T1000 (cell line): Measurements from ENCODE around the gene ZSWIM4.
"Not testable (repeated sequence)": the region's sequence is repeated elsewhere in the genome, so short reads cannot be mapped to it uniquely, and the experiment has no call there.

Experiments
- DNase-seq: peaks from one replicate; lab custom pipeline; 2025; ENCODE audit warnings: mixed read lengths; lab: John Stamatoyannopoulos, UW

Gene ZSWIM4

DNA sequence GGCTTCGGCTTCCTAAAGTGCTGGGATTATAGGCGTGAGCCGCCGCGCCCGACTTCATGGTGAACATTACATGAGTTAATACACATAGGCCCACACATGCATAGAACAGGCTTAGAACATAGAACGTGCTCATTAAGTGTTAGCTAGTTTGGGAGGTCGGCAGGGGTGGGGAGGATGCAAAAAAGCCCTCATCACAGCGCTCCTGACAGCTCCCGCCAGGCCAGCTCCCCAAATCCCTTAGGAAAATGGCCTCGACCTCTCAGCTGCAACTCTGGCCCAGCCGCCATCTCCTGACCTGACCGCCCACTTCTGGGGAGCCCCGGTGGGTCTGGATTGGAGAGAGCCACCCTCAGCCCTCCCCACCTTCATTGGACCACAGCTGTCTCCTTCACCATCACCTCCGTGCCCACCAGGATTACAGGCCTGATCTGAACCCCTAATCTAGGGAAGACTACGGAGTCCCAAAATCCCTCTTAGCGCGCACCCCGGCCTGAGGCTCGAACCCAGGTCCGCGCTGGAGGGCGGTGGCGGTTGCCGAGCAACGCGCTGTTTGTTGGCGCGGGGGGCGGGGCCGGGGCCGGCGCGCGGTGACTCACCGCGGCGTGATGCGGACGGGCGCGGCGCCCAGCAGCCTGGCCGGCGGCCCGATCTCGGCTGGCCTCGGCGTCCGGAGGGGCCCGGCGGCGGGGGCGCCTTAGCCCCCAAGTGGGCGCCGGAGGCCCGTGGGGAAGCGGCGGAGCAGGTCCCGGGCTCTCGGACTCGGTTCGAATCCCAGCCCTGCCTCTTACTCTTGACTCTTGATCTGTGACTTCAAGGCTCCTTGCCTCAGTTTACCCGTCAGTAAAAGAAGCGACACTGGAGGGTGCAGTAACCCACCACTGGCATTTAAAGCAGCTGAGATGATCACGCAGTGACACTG lies 55.0 kb downstream of the ZSWIM4 start:
- DNase-seq, result peak; percentile 80

DNA sequence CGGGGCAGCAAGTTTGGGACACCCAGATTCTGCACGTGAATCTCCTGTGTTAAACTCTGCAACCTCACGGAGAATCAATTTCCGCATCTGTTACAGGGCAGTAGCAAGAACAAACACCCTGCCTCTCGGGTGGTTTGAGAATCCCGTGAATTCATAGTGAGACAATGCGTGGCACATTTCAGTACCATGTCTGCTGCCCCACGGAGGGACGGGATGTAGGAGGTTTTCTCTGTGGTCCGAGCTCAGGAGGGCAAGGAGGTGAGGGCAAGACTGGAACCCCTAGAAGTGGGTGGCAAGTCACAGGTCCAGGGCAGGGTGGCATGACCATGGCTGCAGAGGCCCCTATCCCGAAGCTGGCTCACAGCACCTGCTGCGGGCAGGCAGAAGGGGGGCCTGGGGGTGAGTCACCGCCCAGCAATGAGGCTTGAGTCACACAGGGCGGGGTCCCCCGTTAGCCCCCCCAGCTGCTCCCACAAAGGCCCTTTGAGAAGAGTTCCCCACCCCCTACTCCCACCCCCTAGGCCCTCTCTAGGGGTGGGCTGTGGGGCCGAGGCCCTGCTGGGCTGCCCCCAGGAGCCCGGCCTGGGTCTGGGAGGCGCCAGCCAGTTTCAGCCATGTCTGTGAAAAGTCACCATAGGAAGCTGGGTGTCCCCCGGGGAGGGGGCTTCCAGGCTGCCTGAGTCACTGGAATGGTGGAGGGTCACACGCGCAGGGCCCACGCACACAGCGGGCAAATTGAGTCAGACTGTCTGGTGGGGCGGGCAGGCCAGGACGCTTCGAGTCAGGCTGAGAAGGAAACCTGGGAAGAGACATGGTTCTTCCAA lies 55.9 kb downstream of the ZSWIM4 start:
- peak; percentile 85 for DNase-seq

DNA sequence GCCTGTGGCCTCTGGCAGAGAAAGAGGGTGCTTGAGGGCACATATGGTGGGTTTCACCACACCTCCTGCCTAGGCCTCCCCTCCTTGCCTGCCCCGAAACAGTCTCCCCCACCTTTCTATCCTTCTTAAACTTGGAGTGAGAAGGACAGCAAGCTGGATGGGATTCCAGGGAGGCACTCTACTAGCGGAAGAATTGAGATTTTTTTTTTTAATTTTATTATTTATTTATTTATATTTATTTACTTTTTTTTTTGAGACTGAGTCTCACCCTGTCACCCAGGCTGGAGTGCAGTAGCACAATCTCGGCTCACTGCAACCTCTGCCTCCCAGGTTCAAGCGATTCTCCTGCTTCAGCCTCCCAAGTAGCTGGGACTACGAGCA lies 56.5 kb downstream of the ZSWIM4 start:
- DNase-seq, result not testable (repeated sequence)

DNA sequence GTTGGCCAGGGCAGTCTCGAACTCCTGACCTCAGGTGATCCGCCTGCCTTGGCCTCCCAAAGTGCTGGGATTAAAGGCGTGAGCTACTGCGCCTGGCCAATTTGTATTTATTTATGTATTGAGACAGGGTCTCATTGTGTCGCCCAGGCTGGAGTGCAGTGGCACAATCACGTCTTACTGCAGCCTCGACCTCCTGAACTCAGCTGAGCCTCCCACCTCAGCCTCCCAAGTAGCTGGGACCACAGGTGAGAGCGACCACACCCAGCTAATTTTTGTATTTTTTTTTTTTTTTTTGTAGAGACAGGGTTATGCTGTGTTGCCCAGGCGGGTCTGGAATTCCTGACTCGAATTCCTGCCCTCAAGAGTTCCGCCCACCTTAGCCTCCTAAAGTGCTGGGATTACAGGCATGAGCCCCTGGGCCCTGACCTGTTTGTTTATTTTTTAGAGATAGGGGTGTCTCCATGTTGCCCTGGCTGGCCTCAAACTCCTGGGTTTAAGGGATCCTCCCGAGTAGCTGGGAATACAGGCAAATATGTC lies 57.0 kb downstream of the ZSWIM4 start:
- not testable (repeated sequence) for DNase-seq

DNA sequence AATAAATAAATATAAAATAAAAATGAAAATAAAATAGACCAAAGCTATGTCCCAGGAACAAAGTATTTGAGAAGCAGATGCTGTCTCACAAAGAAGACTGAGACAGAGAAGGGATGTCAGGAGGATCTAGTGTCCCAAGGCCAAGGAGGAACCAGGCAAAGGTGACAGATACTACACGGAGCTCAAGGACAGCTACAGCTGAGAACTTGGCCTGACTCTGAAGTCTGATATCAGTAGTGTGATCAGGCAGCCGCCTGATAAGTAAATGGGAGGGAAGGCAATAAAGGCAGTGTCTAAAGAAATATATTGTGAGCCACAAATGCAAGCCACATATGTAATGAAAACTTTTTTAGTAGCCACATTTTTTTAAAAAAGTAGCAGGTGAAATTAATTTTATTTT lies 61.3 kb downstream of the ZSWIM4 start:
- no peak for DNase-seq

DNA sequence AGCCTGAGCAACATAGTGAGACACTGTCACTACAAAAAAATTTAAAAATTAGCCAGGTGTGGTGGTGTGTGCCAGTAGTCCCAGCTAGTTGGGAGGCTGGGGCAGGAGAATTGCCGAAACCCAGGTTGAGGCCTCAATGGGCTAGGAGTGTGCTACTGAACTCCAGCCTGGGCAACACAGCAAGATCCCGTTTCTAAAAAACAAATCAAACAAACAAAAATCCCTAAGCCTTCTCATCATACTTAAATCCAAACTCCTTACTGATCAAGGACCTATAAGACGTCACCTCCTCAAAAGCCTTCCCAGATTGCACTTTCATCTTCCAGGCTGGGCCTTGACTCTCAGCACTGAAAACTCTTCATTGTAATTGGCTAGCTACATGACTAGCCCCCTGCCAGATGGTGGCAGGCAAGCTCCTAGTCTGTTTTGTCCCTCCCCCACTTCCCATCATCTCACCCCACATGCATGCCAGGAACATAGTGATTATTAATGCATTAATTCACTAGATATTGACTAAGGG lies 64.2 kb downstream of the ZSWIM4 start:
- no peak for DNase-seq

DNA sequence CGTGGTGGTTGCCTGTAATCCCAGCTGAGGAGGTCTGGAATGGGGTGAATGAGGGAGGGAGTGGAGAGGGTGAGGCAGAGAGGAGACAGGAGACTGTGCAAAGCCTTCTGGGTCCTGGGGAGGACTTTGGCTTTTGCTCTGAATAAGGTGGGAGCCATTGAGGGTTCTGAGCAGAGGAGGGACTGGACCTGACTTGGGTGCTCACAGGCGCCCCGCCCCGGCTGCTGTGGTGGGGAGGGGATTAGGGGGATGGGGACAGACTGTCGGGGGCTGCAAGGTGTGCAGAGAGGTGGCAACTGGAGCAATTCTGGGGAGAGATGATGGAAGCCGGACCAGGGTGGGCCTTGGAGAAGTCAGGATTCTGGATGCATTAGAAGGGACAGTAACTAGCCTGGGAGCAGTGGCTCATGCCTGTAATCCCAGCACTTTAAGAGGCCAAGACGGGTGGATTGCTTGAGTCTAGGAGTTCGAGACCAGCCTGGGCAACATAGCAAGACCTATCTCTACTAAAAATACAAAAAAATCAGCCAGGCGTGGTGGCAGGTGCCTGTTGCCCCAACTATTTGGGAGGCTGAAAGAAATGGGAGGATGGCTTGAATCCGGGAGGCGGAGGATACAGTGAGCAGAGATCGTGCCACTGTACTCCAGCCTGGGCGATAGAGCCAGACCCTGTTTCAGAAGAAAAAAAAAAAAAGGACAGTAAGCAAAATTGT lies 65.6 kb downstream of the ZSWIM4 start:
- DNase-seq, result no peak

DNA sequence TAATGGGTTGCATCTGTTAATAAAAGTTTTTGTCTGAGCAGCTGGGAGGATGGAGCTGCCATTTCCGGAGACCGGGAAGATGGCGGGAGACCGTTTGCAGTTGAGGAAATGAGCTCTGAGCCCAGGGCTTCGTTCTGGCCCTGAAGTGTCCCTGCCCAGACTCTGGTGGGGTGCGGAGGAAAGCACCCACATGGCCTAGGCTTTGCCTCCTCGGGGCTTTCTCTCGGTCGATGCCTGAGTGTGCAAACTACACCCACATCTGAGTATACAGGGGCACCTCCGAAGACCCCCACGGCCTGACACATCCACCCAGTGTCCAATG lies 66.1 kb downstream of the ZSWIM4 start:
- no peak for DNase-seq

DNA sequence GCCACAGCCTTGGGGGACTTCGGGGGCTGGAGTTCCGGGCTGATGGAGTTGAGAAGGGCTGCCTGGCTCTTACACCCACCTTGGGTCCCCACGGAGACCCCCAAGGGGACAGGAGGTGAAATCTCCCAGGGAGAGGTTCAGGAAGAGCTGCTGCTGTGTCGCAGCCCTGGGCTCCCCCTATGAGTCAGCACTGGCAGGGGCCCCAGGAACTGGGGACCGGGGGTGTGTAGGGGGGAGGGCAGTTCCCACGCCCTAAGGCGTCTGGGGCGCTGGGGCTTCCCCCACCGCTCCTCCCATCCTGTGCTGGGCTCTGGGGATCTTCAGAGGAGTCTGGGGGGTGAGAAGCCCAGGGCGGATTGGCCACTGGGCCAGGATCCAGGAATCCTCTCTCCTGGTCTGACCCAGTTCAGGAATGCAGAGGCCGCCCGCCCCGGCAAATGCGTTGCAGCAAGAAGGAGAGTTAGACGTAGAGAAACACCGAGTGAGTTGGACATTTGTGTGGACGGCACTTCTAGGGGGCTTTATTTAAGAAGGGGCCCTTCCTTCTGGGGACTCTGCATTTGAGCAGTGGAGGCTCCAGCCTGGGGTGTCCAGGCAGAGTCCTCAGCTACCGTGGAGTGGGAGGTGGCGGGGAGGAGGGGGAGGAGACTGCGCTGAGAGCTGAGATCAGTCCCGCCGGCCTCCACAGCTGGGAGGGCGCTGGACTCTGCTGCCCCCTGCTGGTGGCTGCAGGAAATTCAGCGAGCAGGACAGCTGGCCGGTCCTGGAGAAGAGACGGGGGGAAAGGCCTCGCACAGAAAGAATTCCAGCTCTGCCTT lies 66.7 kb downstream of the ZSWIM4 start:
- peak; percentile 84 for DNase-seq

DNA sequence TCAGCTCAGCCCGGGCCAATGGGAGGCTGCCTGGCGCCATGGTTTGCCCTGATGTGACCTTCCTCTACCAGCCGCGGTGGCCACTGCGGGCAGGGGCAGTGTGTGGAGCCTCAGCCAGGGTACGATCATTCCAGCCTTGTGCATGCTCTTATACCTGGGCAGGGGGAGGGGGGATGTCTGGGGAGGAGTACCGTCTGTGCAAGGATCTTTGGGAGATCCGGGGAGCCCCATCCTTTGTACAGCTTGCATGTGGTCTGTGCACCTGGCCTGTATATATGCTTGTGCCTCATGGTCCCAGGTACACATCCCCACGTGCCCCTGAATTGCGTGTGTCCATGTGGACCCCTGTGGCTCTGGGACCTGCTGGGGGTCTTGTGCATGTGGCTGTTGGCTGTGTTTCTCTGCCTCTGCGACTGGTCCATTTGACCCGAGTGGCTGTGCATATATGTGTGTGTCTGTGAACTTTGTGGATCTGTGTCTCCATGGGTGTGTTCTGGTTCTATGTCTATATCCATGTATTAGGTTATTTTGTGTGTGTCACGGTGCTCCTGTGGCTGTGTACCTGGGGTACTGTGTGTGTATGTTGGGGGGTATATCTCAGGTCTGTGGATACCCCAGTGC lies 68.9 kb downstream of the ZSWIM4 start:
- DNase-seq, result no peak

DNA sequence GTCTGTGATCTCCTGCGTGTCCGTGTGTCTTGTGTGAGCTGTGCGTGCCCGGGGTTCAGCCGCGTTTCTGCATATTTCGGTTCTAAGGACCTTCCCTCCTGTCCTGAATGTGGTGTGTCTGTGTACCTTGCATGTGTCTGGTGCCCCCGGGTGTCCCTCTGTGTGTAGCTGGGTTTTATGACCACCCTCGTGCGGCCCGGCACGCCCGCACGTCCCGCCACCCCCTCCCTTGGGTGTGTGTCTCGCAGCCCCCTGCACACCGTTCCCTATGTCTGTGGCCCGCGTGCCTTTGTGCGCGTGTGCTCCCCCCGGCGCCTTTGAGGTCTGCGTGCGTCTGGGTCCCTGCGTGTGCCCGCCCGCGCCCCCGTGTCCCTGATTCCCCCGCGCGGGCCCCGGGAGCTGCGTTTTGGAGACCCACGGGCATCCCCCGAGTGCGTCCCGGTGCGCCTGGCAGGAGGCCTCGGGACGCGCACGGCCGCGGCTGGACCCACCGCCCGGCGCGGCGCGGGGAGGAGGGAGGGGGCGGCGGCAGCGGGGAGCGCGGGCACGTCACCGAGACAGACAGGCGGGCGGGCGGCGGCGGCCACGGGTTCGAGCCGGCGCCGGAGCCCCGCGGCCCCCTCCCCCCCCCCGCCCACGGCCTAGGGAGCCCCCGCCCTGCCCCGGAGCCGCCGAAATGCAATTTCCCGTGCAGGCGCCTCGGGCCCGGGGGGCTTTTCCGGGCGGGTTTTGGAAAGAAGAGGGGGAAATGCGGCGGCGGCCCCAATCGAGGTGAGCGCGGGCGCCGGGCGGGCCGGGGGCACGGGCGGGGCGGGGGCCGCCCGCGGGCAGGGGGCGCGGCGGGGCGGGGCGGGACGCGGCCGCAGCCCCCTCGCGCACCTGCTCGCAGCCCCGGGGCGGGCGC lies 69.7 kb downstream of the ZSWIM4 start:
- DNase-seq, result no peak

DNA sequence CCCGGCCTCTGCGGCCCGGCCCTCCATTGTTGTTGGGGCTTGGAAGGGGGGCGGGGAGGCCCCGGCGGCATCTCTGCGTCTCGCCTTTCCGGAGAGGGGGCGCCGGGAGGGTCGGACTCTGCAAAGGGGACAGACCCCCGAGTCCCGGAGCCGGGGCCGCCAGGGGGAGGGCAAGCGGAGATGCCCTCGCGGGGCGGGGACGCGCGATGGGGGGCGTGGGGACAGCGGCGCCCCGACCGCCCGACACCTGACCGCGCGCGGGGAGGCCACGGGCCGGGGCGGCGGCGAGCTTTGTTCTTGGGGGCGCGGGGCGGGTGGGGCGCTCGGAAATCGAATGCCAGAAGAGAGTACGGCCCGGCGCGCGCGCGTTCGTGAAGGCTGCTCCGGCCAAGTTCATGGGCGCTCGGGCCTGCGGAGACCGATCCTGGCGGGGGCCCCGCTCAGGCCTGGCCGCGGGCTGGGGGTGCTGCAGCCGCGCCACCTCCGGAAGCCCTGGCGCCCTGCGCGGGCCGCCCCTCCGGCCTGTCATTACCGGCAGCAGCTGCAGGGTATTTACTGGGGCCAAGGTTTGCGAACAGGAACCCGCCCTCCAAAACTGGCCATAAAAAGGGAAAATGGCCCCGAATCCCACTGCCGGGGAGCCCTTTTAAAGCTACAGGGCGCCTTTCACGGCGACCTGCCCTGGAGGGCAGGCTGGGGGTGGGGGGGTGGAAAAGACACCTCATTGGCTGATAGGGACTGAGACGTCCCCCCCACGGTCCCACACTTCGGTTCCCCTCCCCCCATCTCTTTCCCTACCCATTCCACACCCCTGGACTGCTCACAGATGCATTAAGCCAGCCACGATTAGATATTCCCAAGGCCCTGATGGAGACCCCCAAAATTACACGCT lies 70.6 kb downstream of the ZSWIM4 start:
- no peak for DNase-seq

DNA sequence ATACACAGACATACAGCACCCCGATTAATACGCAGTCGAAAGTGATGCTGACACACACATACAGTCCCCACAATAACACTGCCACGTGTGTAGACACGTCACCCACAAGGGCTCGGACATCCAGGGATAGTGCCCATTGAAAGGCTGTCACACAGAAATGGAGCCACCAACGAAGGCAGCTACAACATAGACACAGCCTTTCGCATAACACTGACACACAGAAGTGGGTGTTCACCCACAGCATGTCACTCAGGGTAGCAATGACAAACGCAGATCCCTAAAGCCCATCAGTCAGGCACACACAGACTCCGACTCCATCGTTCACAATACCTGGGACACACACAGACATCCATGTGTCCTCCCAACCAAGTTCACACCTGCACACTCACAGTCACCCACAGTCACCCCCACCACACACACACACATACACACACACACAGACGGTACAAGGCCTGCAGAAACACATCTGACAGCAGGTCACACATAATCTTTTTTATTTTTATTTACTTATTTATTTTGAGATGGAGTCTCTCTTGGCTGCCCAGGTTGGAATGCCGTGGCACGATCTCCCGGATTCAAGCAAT lies 71.3 kb downstream of the ZSWIM4 start:
- no peak for DNase-seq

DNA sequence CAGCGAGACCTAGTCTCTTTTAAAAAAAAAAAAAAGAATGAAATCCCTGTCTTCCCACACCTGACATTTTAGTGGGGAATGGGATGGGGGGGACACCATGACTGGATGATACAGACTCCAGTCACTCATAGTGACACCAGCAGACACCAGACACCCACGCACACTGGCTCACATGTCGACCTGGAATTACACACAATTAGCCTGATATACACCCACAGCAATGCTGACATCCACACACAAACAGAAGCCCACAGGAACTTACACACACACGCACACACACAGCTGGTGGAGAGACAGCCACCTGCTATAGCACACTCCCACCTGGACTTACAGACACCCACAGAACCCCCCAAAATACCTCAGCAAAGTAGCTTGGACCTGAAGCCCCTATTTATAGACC lies 73.4 kb downstream of the ZSWIM4 start:
- DNase-seq, result no peak

DNA sequence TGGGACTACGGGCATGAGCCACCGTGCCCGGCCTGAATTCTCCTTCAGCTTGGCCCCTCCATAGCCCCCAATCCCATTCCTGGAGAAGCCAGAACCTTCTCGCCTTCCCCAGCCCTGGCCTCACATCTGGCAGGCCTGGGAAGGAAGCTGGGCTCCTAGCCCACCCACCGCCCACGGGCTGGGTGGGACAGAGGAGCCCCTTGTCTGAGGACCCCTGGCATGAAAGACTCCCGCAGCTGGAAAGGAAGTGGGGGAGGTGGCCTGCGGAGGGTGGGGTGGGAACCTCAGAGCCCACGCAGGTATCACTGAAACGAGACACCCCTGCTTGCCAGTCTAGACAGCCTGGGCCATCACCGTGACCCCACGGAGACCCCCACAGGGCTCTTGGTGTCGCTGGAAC lies 74.0 kb downstream of the ZSWIM4 start:
- no peak for DNase-seq

DNA sequence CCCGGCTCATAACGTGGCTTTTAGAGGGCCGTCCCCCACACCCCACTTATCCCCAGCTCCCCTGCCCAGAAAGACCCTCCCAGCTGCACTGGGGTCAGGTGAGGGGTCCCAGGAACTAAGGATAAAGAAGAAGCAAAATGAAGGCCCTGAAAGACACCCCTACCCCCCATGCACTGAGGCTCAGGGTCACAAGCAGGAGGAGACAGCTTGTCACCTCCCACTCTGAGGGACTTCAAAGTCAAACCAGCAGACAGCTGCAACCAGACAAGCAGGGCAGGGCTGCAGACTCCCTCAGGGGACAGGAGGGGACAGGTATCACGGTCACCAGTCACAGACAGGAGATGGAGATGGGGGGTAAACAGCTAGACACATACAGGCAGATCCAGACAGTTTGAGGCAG lies 75.6 kb downstream of the ZSWIM4 start:
- no peak for DNase-seq

DNA sequence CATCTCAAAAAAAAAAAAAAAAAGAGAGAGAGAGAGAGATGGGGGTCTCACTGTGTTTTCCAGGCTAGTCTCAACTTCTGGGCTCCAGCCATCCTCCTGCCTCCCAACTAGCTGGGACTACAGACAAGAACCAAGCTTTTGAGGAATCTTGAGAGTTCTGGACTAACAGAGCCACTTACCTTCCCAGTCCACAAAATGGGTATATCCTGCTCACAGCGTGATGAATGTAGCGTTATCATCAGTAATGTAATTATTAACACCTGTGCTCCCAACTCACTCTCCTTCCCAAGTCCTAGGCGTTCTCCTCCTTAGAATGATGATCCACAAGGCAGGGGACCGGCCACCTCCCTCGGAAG lies 77.1 kb downstream of the ZSWIM4 start:
- DNase-seq, result no peak

DNA sequence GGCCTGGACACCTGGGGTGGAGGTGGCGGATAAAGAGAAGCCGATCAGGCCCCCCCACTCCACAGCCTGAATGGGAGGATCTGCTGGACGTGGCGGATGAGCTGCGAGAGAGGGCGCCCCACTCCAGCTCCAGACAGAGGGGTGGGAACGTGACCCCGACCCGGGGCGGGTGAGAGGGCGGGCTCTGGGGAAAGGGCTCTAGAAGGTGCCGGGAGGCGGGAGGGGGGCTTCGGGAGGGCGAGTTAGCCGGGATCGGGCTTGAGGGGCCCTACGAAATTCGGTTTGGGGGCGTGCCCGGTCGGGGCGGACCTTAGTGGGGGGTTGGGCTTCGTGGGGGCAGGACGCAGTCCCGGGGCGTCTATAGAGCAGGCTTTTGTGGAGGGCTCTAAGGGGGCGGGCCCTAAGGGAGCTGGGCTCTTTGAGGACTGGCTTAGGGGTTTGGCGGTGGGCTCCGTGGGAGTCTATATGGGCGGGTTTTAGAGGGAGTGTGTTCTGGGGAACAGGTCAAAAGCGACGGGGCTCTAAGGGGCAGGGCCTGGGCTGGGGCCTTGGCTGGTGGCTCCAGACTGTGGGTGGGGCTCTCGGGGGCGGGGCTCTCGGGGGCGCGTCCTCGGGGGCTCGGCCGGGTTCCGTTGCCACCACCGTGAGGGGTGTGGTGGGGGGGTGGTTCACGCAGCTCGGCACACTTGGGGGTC lies 77.6 kb downstream of the ZSWIM4 start:
- no peak for DNase-seq
